K562 (cell line): ENCODE results near the gene EID2. TPM values are rescaled to one million over a fixed set of nuclear protein-coding genes. Genes with fewer than 3 reads are reported as not detected.

Experiments used
- ATAC-seq: fragments of 200-7000 bp; cut with Tn5 transposase; 3 replicates; pipeline ENCODE4 v1.9.1; 2020; ENCODE audit warnings: moderate library complexity
- BruUV-seq: library from RNA; stranded (reverse); fragments of 400-500 nt; replicated peaks from 2 replicates; lab custom pipeline; 2021; lab: Mats Ljungman, UMichigan
- CTCF ChIA-PET: fragments of 300-600 bp; formaldehyde crosslinking; extraction: SDS; loops from one replicate; lab custom pipeline; 2021; ENCODE audit warnings: low intra/inter-chr PET ratio; lab: Yijun Ruan, JAX
- POLR2A ChIA-PET: fragments of 300-600, 350-650 bp; sonication (Branson Sonifier 250); formaldehyde crosslinking; extraction: SDS; loops from one replicate; lab custom pipeline; 2021; ENCODE audit warnings: antibody characterized with exemption, inconsistent platforms; lab: Yijun Ruan, JAX
- DNase-seq, 4 experiments: peaks; one replicate each; pipeline versions ENCODE4 v3.0.0 to v3.0.0-alpha.2; 2011 to 2018; ENCODE audit warnings: low spot score in 3 of 4, mixed read lengths in 3 of 4; ENCODE audit errors: extremely low read depth in 1 of 4
- FAIRE-seq: peaks from 2 replicates; lab custom pipeline; 2011; peaks lifted over from hg19 to GRCh38; lab: Jason Lieb, UNC
- H2AFZ ChIP-seq: 2 replicates; pipeline ENCODE4 v1.6.0; 2011; ENCODE audit warnings: low read depth, low read length, control low read depth, inconsistent platforms
- H3K27ac ChIP-seq: fragments of 200-600 bp; 3 replicates; pipeline ENCODE4 v1.8.0; 2011; ENCODE audit warnings: low read depth, mild to moderate bottlenecking, control low read depth, inconsistent platforms, low read length, moderate library complexity, mixed read lengths; ENCODE audit errors: extremely low read depth
- H3K27me3 ChIP-seq, 2 experiments: fragments of 300-600 bp in 1 of 2; 2 replicates in 1 of 2; 3 replicates in 1 of 2; pipeline versions ENCODE4 v1.6.0 to v1.8.0; 2011; ENCODE audit warnings: inconsistent platforms in 2 of 2, low read length in 2 of 2, mild to moderate bottlenecking in 1 of 2, mixed read lengths in 1 of 2, moderate library complexity in 1 of 2; ENCODE audit not compliant: control insufficient read depth in 2 of 2, insufficient read depth in 2 of 2
- H3K36me3 ChIP-seq: fragments of 300-600 bp; 3 replicates; pipeline ENCODE4 v1.8.0; 2011; ENCODE audit warnings: mild to moderate bottlenecking, low read length, inconsistent platforms; ENCODE audit not compliant: control insufficient read depth, insufficient read depth
- H3K4me1 ChIP-seq, 2 experiments: fragments of 200-600 bp in 1 of 2; replicated peaks in 1 of 2; 2 replicates in 1 of 2; 3 replicates in 1 of 2; pipeline versions ENCODE4 v1.5.1 to v1.8.0; 2011; ENCODE audit warnings: inconsistent platforms in 2 of 2, low read length in 2 of 2, mild to moderate bottlenecking in 1 of 2, mixed read lengths in 1 of 2, moderate library complexity in 1 of 2; ENCODE audit not compliant: control insufficient read depth in 2 of 2, insufficient read depth in 2 of 2
- H3K4me2 ChIP-seq: 2 replicates; pipeline ENCODE4 v1.6.1; 2011; ENCODE audit warnings: low read length, control low read depth, inconsistent platforms, mixed read lengths; ENCODE audit not compliant: insufficient read depth
- H3K4me3 ChIP-seq: fragments of 200-600 bp; sonication (generic), shearing (Covaris generic); 2 replicates; pipeline ENCODE4 v1.5.1; 2016; ENCODE audit warnings: control low read depth, inconsistent platforms
- H3K79me2 ChIP-seq: fragments of 200-600 bp; 3 replicates; pipeline ENCODE4 v1.8.0; 2011; ENCODE audit warnings: low read length, inconsistent platforms; ENCODE audit not compliant: control insufficient read depth, insufficient read depth
- H3K9ac ChIP-seq, 2 experiments: 2 replicates each; pipeline versions ENCODE4 v1.6.0 to v1.6.1; 2011; ENCODE audit warnings: low read depth in 2 of 2, low read length in 2 of 2, control low read depth in 1 of 2, inconsistent platforms in 1 of 2, mild to moderate bottlenecking in 1 of 2, mixed read lengths in 1 of 2; ENCODE audit not compliant: insufficient read depth in 1 of 2
- H3K9me1 ChIP-seq: one replicate; pipeline ENCODE4 v1.6.0; 2011; ENCODE audit warnings: inconsistent platforms, mild to moderate bottlenecking, low read length, moderate library complexity; ENCODE audit not compliant: control insufficient read depth, insufficient read depth
- H3K9me3 ChIP-seq: replicated peaks from 2 replicates; pipeline ENCODE4 v1.5.1; 2011; ENCODE audit warnings: low read depth, low read length, inconsistent platforms; ENCODE audit not compliant: control insufficient read depth, insufficient read depth
- H4K20me1 ChIP-seq: replicated peaks from 2 replicates; pipeline ENCODE4 v1.6.1; 2011; ENCODE audit warnings: low read length, inconsistent platforms, mixed read lengths; ENCODE audit not compliant: control insufficient read depth, insufficient read depth
- CBFB ChIP-seq: sonication (generic); formaldehyde crosslinking; IDR thresholded peaks from 2 replicates; pipeline ENCODE4 v1.4.0; 2020; ENCODE audit warnings: mild to moderate bottlenecking, missing genetic modification reagents
- FOSL1 ChIP-seq: fragments of 200-800 bp; sonication (Bioruptor generic); conservative IDR thresholded peaks from 2 replicates; pipeline ENCODE4 v1.6.1; 2016; ENCODE audit warnings: missing genetic modification characterization, missing compliant biosample characterization
- FOXP1 ChIP-seq: sonication (generic); formaldehyde crosslinking; IDR thresholded peaks from 2 replicates; pipeline ENCODE4 v1.8.0; 2022; ENCODE audit warnings: mild to moderate bottlenecking, missing genetic modification reagents
- ZNF146 ChIP-seq: IDR thresholded peaks from one replicate; pipeline ENCODE4 v1.6.1; 2018; ENCODE audit warnings: missing compliant biosample characterization; ENCODE audit not compliant: unreplicated experiment
- WGBS: fragments of 100-300 bp; shearing (Covaris generic); methylation state at CpG from one replicate; pipeline ENCODE4 v1.1.6; 2016; ENCODE audit warnings: low coverage, mixed read lengths; ENCODE audit not compliant: insufficient coverage; ENCODE audit errors: missing lambda C conversion rate; 5-methylcytosine and 5-hydroxymethylcytosine counted together
- in situ Hi-C: fragments of 300-500 bp; cut with MboI; formaldehyde crosslinking; loops from 4 replicates; pipeline ENCODE4 v1.15.0; 2018; ENCODE audit warnings: inconsistent platforms, mixed read lengths
- intact Hi-C: fragments of 100-400 bp; cut with micrococcal nuclease; formaldehyde crosslinking; loops from 2 replicates; pipeline ENCODE4 v1.14.2; 2022
- polyA plus RNA-seq, 8 experiments: library from polyadenylated mRNA; depleted of rRNA in 4 of 8; stranded (reverse) in 5 of 8; unstranded in 3 of 8; fragments of >200 nt; fragmentation: Nextera tagmentation in 2 of 8; fragmentation: Illumina TruSeq in 1 of 8; extraction: Ambion mirVana in 2 of 8; extraction: Trizol in 1 of 8; gene quantifications; 2 replicates each; pipeline versions ENCODE4 v1.2.1 to v1.2.3, GENCODE V29; 2011 to 2014; ENCODE audit warnings: inconsistent platforms in 1 of 8, missing spikeins in 1 of 8
- total RNA-seq, 7 experiments: library from RNA; depleted of rRNA in 6 of 7; stranded (reverse); fragments of >200 nt in 6 of 7; fragmentation: Illumina TruSeq in 2 of 7; extraction: Trizol in 2 of 7; gene quantifications; 2 replicates each; pipeline versions ENCODE4 v1.2.1 to v1.2.3, GENCODE V29; 2011 to 2021; ENCODE audit warnings: low replicate concordance in 1 of 7

Gene EID2
- total and polyA plus RNA-seq, 9 of the 15 experiments (the other 6 are each of a cell fraction or from before 2014, with no cell fraction given): 2.5 to 18.5 (median 11.3) TPM

- H3K36me3 ChIP-seq: no peaks in the 10 kb centered on the region
- FAIRE-seq (no peak), ATAC-seq (no peak), DNase-seq (no peak)
- H4K20me1 ChIP-seq: no peaks in the 10 kb centered on the region
- no TSS peak for BruUV-seq
- 0 out of 2 replicates have a peak, but pooled peaks have one; percentile 17 for TF ChIP-seq FOSL1
- TF ChIP-seq CBFB: no peak
- CTCF ChIA-PET: no interaction called here
- H3K4me2 ChIP-seq: no peak overlapping the region
- in situ Hi-C loops: no loop called here
- H3K79me2 ChIP-seq: no peaks in the 10 kb centered on the region
- no peaks in the 10 kb centered on the region for H3K4me1 ChIP-seq
- H3K9ac ChIP-seq: no peak overlapping the region
- no peaks in the 10 kb centered on the region for H3K9me1 ChIP-seq
- no peak overlapping the region for H3K27ac ChIP-seq
- H2AFZ ChIP-seq: no peak overlapping the region
- WGBS: 0% methylated on average over 2 of the region's 2 CpGs
- H3K27me3 ChIP-seq: peaks cover 6 to 12% of the 10 kb centered on the region in 2 experiments; a peak in 3 of 5 replicates
- POLR2A ChIA-PET: no interaction called here
- intact Hi-C loops: no loop called here
- no peak overlapping the region for H3K4me3 ChIP-seq
- no peaks in the 10 kb centered on the region for H3K9me3 ChIP-seq
Observed at GRCh38 chr19:39563408-39563807, 23.4 kb upstream of the EID2 start.

GRCh38 chr19:39558624-39559117, 18.7 kb upstream of the EID2 start:
- POLR2A ChIA-PET: no interaction called here
- TF ChIP-seq ZNF146 (CRISPR knock-in tag): no peak
- no peak for TF ChIP-seq FOXP1 (CRISPR knock-in tag)
- Histone ChIP-seq H2AFZ (no peak overlapping the region), H3K27ac (no peak overlapping the region), H3K79me2 (no peaks in the 10 kb centered on the region), H3K27me3 (peaks cover 12 to 21% of the 10 kb centered on the region in 2 experiments; a peak in 4 of 5 replicates), H3K9me3 (no peaks in the 10 kb centered on the region), H3K4me2 (no peak overlapping the region), H3K9me1 (no peaks in the 10 kb centered on the region), H3K4me3 (no peak overlapping the region), H4K20me1 (no peaks in the 10 kb centered on the region), H3K9ac (no peak overlapping the region), H3K36me3 (no peaks in the 10 kb centered on the region), H3K4me1 (no peaks in the 10 kb centered on the region)
- CTCF ChIA-PET: no interaction called here
- no peak for ATAC-seq
- 2% methylated on average over 6 of the region's 6 CpGs for WGBS
- no peak for DNase-seq
- in situ Hi-C loops: no loop called here
- intact Hi-C loops: loop anchor here (10.0 kb wide), 1 partner anchor 206 kb away; no protein-coding TSS in a partner anchor
- FAIRE-seq: no peak
- BruUV-seq: no TSS peak
